Body of pancreas (tissue), 4 donors: Measurements from ENCODE around the gene NCK1. TPM values are rescaled to one million over a fixed set of nuclear protein-coding genes. Genes with fewer than 3 reads are reported as not detected.

ENCODE experiments used
- ATAC-seq: fragments of 150-250 bp; one replicate; pipeline ENCODE4 v1.9.1; 2016
- DNase-seq, 4 donors: peaks; one replicate each; pipeline ENCODE4 v3.0.0-alpha.2; 2019
- H3K27ac ChIP-seq, 4 donors: fragments of 200-600 bp; sonication (generic); 1 replicate in 3 of 4; 2 replicates in 1 of 4; pipeline versions ENCODE4 v1.5.1 to v1.6.1; 2016 to 2019; ENCODE audit warnings: mild to moderate bottlenecking in 1 of 4, mixed read lengths in 1 of 4, moderate library complexity in 1 of 4
- H3K27me3 ChIP-seq, 2 donors: fragments of 200-600 bp; sonication (generic); one replicate each; pipeline ENCODE4 v1.6.0; 2016; ENCODE audit warnings: mild to moderate bottlenecking in 1 of 2
- H3K36me3 ChIP-seq, 2 donors: fragments of 200-600 bp; sonication (generic); replicated peaks in 1 of 2; 2 replicates each; pipeline ENCODE4 v1.5.1; 2016; ENCODE audit warnings: low read depth in 2 of 2; ENCODE audit not compliant: insufficient read depth in 1 of 2
- H3K4me1 ChIP-seq: fragments of 200-600 bp; sonication (generic); one replicate; pipeline ENCODE4 v1.6.0; 2016
- H3K4me3 ChIP-seq, 2 donors: fragments of 200-600 bp; sonication (generic); 1 replicate in 1 of 2; 2 replicates in 1 of 2; pipeline ENCODE4 v1.5.1; 2016 to 2019
- H3K9me3 ChIP-seq, 3 donors: fragments of 200-600 bp; sonication (generic); 1 replicate in 2 of 3; 2 replicates in 1 of 3; pipeline ENCODE4 v1.5.1; 2016
- POLR2A ChIP-seq, 3 donors: fragments of 450-650 bp; IDR thresholded peaks; one replicate each; pipeline ENCODE4 v1.6.1; 2016; ENCODE audit warnings: antibody characterized with exemption in 3 of 3, mild to moderate bottlenecking in 2 of 3
- WGBS, 2 donors: methylation state at CpG; one replicate each; pipeline ENCODE4 v1.1.5; 2017; 5-methylcytosine and 5-hydroxymethylcytosine counted together
- intact Hi-C: fragments of 100-400 bp; cut with DNase I; formaldehyde crosslinking; loops from one replicate; pipeline ENCODE4 v1.15.1; 2023
- total RNA-seq, 2 donors: library from RNA; depleted of rRNA; stranded (reverse); fragments of >200 nt; gene quantifications; one replicate each; pipeline ENCODE4 v1.1.0, GENCODE V29; 2016
- TF ChIP-seq, protein P1 (sequence below), 7 experiments: fragments of 450-650 bp in 4 of 7; fragments of 200-600 bp in 3 of 7; sonication (generic) in 3 of 7; IDR thresholded peaks; one replicate each; pipeline ENCODE4 v1.5.1; 2016 to 2019; ENCODE audit warnings: antibody characterized with exemption in 7 of 7

The NCK1 gene
- total RNA-seq, 2 donors from 2014 or later, result 19.4 to 20.0 TPM

DNA sequence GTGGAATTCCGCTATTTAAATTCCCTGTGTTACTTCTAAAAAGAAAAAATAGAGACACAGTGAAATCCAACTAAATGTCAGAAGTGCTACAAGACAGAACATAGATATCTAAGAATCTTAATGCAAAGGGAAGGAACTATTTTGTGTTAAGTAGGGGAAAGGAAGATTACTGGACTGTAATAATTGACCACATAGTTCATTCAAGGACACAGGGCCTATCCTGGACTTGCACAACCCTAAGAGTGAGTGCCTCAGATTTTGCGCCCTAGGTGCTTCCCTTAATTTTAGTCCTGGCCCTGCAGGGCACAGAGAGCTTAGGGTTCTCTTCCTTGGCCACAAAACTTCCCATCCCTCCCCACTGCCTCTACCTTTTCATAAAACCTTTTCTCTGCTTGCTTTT, 92.2 kb downstream of the NCK1 start:
- TF ChIP-seq, protein P1, sequence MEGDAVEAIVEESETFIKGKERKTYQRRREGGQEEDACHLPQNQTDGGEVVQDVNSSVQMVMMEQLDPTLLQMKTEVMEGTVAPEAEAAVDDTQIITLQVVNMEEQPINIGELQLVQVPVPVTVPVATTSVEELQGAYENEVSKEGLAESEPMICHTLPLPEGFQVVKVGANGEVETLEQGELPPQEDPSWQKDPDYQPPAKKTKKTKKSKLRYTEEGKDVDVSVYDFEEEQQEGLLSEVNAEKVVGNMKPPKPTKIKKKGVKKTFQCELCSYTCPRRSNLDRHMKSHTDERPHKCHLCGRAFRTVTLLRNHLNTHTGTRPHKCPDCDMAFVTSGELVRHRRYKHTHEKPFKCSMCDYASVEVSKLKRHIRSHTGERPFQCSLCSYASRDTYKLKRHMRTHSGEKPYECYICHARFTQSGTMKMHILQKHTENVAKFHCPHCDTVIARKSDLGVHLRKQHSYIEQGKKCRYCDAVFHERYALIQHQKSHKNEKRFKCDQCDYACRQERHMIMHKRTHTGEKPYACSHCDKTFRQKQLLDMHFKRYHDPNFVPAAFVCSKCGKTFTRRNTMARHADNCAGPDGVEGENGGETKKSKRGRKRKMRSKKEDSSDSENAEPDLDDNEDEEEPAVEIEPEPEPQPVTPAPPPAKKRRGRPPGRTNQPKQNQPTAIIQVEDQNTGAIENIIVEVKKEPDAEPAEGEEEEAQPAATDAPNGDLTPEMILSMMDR (IDR thresholded peaks at IDR 0.05), result no peak
- TF ChIP-seq POLR2A (IDR thresholded peaks at IDR 0.05), result no peak
- H3K36me3 ChIP-seq, result no peaks in the 10 kb centered on the region
- H3K27ac ChIP-seq, result no peak overlapping the region
- peaks cover 15% of the 10 kb centered on the region for H3K4me1 ChIP-seq
- no peaks in the 10 kb centered on the region for H3K27me3 ChIP-seq
- intact Hi-C loops, result no loop called here
- 85 to 90% methylated on average over 2 of the region's 2 CpGs for WGBS, 2 donors
- H3K4me3 ChIP-seq, result no peak overlapping the region
- no peaks in the 10 kb centered on the region for H3K9me3 ChIP-seq
- DNase-seq (no peak), ATAC-seq (no peak)

DNA sequence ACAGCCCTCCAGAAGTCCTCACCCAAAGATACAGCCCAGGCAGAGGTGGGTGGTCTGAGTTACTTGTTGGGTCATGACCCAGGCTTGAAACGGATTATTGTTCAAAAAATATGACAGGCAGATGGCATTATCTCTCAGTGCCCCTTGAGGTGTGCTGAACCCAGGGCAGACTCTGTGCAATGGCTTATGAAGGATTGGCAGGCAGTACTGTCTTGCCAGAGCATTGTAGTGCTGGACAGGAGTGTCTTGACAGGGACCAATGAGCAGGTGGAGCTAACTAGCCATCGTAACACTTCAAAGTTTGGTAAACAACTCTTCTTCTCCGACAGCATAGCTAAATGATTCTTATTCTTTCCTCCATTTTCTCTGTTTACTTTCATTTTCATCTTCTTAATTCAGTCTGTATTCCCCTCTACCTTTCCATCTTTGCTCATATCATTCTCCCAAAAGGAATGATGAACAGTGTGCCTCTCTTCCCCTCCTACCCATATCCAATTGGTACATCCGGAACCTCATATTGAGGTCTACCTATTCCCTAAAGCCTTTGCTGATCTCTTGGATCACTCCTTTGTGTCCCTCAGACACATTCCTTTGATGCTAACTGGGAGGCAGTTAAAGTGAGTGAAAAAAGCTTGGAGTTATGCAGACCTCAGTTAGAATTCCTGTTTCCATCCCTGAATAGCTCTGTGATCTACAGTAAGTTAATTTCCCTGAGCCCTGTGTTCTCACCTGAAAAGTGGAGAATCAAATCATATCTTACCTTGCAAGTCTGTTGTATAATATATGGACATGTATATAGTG, 93.2 kb downstream of the NCK1 start:
- intact Hi-C loops, result no loop called here
- Histone ChIP-seq H3K27ac (no peak overlapping the region), H3K36me3 (no peaks in the 10 kb centered on the region), H3K27me3 (no peaks in the 10 kb centered on the region), H3K4me1 (peaks cover 15% of the 10 kb centered on the region), H3K4me3 (no peak overlapping the region), H3K9me3 (no peaks in the 10 kb centered on the region)
- TF ChIP-seq, protein P1 (IDR thresholded peaks at IDR 0.05), result no peak
- no peak for TF ChIP-seq POLR2A (IDR thresholded peaks at IDR 0.05)
- DNase-seq (no peak), ATAC-seq (no peak)
- WGBS, 2 donors, result 87 to 88% methylated on average over 4 of the region's 4 CpGs

DNA sequence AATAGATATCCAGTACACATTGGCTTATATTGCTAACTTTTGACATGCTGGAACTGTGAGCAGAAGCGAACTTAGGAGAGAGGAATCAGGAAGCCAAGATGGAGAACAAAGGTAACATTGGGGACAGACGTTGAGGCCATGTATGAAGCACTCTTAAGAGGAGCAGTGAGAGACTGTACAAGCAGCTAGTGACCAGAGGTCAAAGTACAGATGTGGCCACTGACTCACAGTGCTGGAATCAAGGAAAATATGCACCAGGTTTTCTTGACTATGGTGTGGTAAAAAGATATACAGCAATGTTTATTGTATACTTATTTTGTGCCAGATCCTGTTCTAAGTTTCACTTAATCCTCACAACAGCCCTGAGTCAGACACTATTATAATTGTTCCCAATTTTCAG, 93.8 kb downstream of the NCK1 start:
- Histone ChIP-seq H3K36me3 (no peaks in the 10 kb centered on the region), H3K4me3 (no peak overlapping the region), H3K27ac (no peak overlapping the region), H3K4me1 (peaks cover 15% of the 10 kb centered on the region), H3K9me3 (no peaks in the 10 kb centered on the region), H3K27me3 (no peaks in the 10 kb centered on the region)
- WGBS, 2 donors, result 48 to 52% methylated on average over 2 of the region's 2 CpGs
- ATAC-seq (peak; percentile 62), DNase-seq (peak in 3 of 4 donors; percentile 19 to 26 (median 21))
- intact Hi-C loops, result no loop called here
- TF ChIP-seq POLR2A (IDR thresholded peaks at IDR 0.05), result no peak
- TF ChIP-seq, protein P1 (IDR thresholded peaks at IDR 0.05), result no peak

DNA sequence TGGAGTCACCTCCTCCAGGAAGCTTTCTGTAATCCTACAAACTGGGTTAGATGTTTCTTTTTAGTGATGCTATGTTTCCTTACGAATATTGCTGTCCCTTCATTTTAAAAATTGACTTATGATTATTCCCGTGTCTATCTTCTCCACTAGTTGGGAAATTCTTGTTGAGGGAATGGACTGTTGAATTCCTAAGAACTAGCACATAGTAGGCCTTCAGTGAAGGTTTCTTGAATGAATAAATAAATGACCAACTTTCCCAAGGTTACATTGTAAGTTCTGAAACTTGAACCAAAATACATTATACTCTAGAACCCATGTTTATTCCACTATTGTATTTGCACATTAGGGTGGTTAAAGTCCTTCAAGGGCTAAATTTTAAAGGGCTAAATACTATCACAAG, 95.0 kb downstream of the NCK1 start:
- 92 to 98% methylated on average over 2 of the region's 2 CpGs for WGBS, 2 donors
- ATAC-seq, result no peak
- Histone ChIP-seq H3K36me3 (no peaks in the 10 kb centered on the region), H3K27ac (no peak overlapping the region), H3K4me1 (peaks cover 22% of the 10 kb centered on the region), H3K27me3 (no peaks in the 10 kb centered on the region), H3K4me3 (no peak overlapping the region), H3K9me3 (no peaks in the 10 kb centered on the region)
- TF ChIP-seq, protein P1 (IDR thresholded peaks at IDR 0.05), result no peak
- no peak for TF ChIP-seq POLR2A (IDR thresholded peaks at IDR 0.05)
- intact Hi-C loops, result no loop called here
- no peak for DNase-seq
